ENCODE measurements around the gene CHST13. TPM values are rescaled to one million over a fixed set of nuclear protein-coding genes. Genes with fewer than 3 reads are reported as not detected.

CHST13 gene
- total RNA-seq, 8 experiments from 2014 or later = 0.28 to 1.6 (median 0.40) TPM; not detected in 5

- no peaks in the 10 kb centered on the region for H3K4me1 ChIP-seq (replicated peaks in 1 of 2)
- 56 to 80% (median 71%) methylated on average over 1 to 4 of the region's 9 CpGs; no CpG with 5 or more reads in 6 of the 10 experiments for WGBS, 10 experiments
- no peak for ATAC-seq (replicated peaks in 6 of 8)
- in situ Hi-C loops (cut with MboI; ENCODE audit: low pct_unique_long_range_greater_than_20kb in 2 of 9, low sequenced_read_pairs in 9 of 9, unreplicated experiment in 9 of 9) = no loop called here
- H3K4me3 ChIP-seq = no peak overlapping the region
- no peak overlapping the region for H3K27ac ChIP-seq
Measured at GRCh38 chr3:126537116-126537729, 13.3 kb downstream of the CHST13 start.

DNA sequence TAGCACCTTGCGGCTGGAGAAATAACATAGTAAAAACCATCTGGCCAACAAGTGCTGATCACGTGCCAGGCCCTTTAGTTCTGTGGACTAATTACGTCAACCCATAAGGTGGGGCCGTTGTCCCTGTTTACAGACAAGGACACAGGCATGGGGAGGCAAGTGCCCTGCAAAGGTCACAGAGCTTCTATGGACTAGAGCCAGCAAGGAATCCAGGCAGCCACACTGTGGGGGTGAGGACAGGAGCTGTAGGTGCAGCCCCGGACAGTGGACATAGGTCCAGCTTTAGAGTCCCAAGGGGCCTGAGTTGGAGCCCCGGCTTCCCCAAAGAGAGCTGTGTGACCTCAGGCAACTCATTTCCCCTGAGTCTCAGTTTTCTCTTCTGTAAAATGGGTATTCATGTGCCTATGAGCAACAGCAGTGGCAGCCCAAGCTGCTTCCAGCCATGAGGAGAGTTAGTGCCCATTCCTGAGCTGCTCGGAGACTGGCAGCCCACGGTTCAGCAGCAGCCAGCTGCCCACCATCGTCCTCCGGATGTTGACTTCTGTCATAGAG, 13.9 kb downstream of the CHST13 start:
- ATAC-seq (replicated peaks in 6 of 8) = no peak
- no peaks in the 10 kb centered on the region for H3K4me1 ChIP-seq (replicated peaks in 1 of 2)
- no peak overlapping the region for H3K27ac ChIP-seq
- H3K4me3 ChIP-seq = no peak overlapping the region
- in situ Hi-C loops (cut with MboI; ENCODE audit: low pct_unique_long_range_greater_than_20kb in 2 of 9, low sequenced_read_pairs in 9 of 9, unreplicated experiment in 9 of 9) = no loop called here
- 60 to 100% (median 70%) methylated on average over 1 to 8 of the region's 10 CpGs; no CpG with 5 or more reads in 3 of the 10 experiments for WGBS, 10 experiments

GRCh38 chr3:126538316-126538715, 14.4 kb downstream of the CHST13 start:
- H3K27ac ChIP-seq = no peak overlapping the region
- WGBS, 10 experiments = 40 to 80% (median 61%) methylated on average over 1 to 7 of the region's 9 CpGs; no CpG with 5 or more reads in 5 of the 10 experiments
- H3K4me3 ChIP-seq = no peak overlapping the region
- no peak for ATAC-seq (replicated peaks in 6 of 8)
- in situ Hi-C loops (cut with MboI; ENCODE audit: low pct_unique_long_range_greater_than_20kb in 2 of 9, low sequenced_read_pairs in 9 of 9, unreplicated experiment in 9 of 9) = no loop called here
- H3K4me1 ChIP-seq (replicated peaks in 1 of 2) = no peaks in the 10 kb centered on the region

GRCh38 chr3:126538966-126539365, 15.0 kb downstream of the CHST13 start:
- no peak for ATAC-seq (replicated peaks in 6 of 8)

GRCh38 chr3:126539558-126540250, 15.7 kb downstream of the CHST13 start:
- ATAC-seq (replicated peaks in 6 of 8) = no peak
- Histone ChIP-seq H3K27ac (no peak overlapping the region), H3K4me1 (replicated peaks in 1 of 2) (no peaks in the 10 kb centered on the region), H3K4me3 (no peak overlapping the region)
- 95 to 100% (median 100%) methylated on average over 2 to 10 of the region's 10 CpGs; no CpG with 5 or more reads in 6 of the 10 experiments for WGBS, 10 experiments
- in situ Hi-C loops (cut with MboI; ENCODE audit: low pct_unique_long_range_greater_than_20kb in 2 of 9, low sequenced_read_pairs in 9 of 9, unreplicated experiment in 9 of 9) = no loop called here

More at GRCh38 chr3:126538966-126539365, 15.0 kb downstream of the CHST13 start:
- in situ Hi-C loops (cut with MboI; ENCODE audit: low pct_unique_long_range_greater_than_20kb in 2 of 9, low sequenced_read_pairs in 9 of 9, unreplicated experiment in 9 of 9) = no loop called here
- H3K27ac ChIP-seq = no peak overlapping the region
- H3K4me1 ChIP-seq (replicated peaks in 1 of 2) = no peaks in the 10 kb centered on the region
- WGBS, 10 experiments = 3 to 100% (median 60%) methylated on average over 1 to 5 of the region's 5 CpGs; no CpG with 5 or more reads in 1 of the 10 experiments
- H3K4me3 ChIP-seq = no peak overlapping the region

DNA sequence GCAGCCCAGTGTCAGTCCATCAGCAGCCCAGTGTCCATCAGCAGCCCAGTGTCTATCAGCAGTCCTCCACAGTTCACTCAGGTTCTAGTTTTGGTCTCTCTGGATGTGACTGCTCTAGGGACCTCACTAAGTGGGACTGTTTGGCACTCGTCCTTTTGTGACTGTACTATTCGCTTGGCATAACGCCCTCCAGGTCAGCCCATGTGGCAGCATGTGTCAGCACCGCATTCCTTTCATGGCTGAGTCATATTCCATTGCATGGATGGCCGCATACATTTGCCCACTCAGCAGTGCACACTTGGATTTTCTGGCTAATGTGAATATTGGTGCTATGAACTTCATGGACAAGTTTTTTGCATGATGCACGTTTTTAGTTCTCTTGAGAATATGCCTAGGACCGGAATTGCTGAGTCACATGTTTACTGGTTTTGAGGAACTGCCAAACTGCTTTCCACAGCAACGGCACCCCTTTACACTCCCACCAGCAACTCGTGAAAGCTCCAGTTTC, 16.4 kb downstream of the CHST13 start:
- WGBS, 10 experiments = 0 to 82% (median 60%) methylated on average over 3 to 9 of the region's 9 CpGs
- Histone ChIP-seq H3K4me1 (replicated peaks in 1 of 2) (no peaks in the 10 kb centered on the region), H3K4me3 (no peak overlapping the region), H3K27ac (no peak overlapping the region)
- ATAC-seq (replicated peaks in 6 of 8) = peak; percentile 42 to 96 (median 64)
- in situ Hi-C loops (cut with MboI; ENCODE audit: low pct_unique_long_range_greater_than_20kb in 2 of 9, low sequenced_read_pairs in 9 of 9, unreplicated experiment in 9 of 9) = no loop called here

- peak in 1 of 8 experiments; percentile 16 for ATAC-seq (replicated peaks in 6 of 8)
- no peaks in the 10 kb centered on the region for H3K4me1 ChIP-seq (replicated peaks in 1 of 2)
- H3K4me3 ChIP-seq = no peak overlapping the region
- no peak overlapping the region for H3K27ac ChIP-seq
- WGBS, 10 experiments = 30 to 80% (median 57%) methylated on average over 1 to 15 of the region's 24 CpGs; no CpG with 5 or more reads in 4 of the 10 experiments
- in situ Hi-C loops (cut with MboI; ENCODE audit: low pct_unique_long_range_greater_than_20kb in 2 of 9, low sequenced_read_pairs in 9 of 9, unreplicated experiment in 9 of 9) = no loop called here
Measured at GRCh38 chr3:126540951-126541627, 17.1 kb downstream of the CHST13 start.

DNA sequence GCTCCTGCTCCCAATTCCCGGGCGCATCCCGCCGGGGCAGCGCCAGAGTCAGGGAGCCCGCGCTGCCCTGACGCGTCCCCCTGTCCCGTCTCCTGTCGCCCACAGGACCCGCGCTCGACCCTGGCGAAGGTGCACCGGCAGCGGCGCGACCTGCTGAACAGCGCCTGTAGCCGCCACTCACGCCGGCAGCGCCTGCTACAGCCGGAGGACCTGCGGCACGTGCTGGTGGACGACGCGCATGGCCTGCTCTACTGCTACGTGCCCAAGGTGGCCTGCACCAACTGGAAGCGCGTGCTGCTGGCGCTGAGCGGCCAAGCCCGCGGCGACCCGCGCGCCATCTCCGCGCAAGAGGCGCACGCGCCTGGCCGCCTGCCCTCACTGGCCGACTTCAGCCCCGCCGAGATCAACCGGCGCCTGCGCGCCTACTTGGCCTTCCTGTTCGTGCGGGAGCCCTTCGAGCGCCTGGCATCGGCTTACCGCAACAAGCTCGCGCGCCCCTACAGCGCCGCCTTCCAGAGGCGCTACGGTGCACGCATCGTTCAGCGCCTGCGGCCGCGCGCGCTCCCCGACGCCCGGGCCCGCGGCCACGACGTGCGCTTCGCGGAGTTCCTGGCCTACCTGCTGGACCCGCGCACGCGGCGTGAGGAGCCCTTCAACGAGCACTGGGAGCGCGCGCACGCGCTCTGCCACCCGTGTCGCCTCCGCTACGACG, 17.8 kb downstream of the CHST13 start:
- H3K27ac ChIP-seq = no peak overlapping the region
- in situ Hi-C loops (cut with MboI; ENCODE audit: low pct_unique_long_range_greater_than_20kb in 2 of 9, low sequenced_read_pairs in 9 of 9, unreplicated experiment in 9 of 9) = no loop called here
- WGBS, 10 experiments = 43 to 95% (median 86%) methylated on average over 4 to 63 of the region's 101 CpGs; no CpG with 5 or more reads in 3 of the 10 experiments
- H3K4me3 ChIP-seq = no peak overlapping the region
- H3K4me1 ChIP-seq (replicated peaks in 1 of 2) = no peaks in the 10 kb centered on the region
- peak in 2 of 8 experiments; percentile 40 to 52 for ATAC-seq (replicated peaks in 6 of 8)

- Histone ChIP-seq H3K4me3 (no peak overlapping the region), H3K27ac (no peak overlapping the region), H3K4me1 (replicated peaks in 1 of 2) (no peaks in the 10 kb centered on the region)
- WGBS, 10 experiments = 60 to 100% (median 90%) methylated on average over 2 to 28 of the region's 57 CpGs; no CpG with 5 or more reads in 5 of the 10 experiments
- in situ Hi-C loops (cut with MboI; ENCODE audit: low pct_unique_long_range_greater_than_20kb in 2 of 9, low sequenced_read_pairs in 9 of 9, unreplicated experiment in 9 of 9) = no loop called here
- ATAC-seq (replicated peaks in 6 of 8) = no peak
Measured at GRCh38 chr3:126542340-126543241, 18.6 kb downstream of the CHST13 start.

DNA sequence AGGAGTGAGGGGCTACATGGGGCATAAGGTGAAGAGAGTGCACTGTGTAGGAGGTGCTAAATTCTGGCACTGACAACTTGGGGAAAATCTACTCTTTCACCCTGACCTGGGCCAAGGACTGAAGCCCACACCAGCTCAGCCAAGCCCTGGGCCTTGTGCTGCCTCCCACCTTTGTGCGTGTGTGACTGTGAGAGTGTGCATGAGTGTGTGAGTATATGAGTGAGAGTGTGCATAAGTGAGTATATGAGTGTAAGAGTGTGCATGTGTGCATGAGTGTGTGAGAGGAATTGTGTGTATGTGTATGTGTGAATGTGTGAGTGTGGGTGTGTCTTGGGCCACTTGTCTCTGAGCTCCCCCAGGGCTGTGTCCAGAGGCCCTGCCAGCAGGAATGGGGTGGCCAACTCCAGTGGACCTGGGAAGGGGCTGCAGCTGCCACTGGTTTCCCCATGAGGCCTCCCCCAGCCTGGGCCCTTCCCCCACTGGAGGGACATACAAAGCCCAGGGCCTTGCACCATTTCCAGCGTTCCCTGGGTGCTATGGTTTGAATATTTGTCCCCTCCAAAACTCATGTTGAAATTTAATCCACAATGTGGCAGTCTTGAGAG, 19.6 kb downstream of the CHST13 start:
- no peak for ATAC-seq (replicated peaks in 6 of 8)
- Histone ChIP-seq H3K4me1 (replicated peaks in 1 of 2) (no peaks in the 10 kb centered on the region), H3K27ac (no peak overlapping the region), H3K4me3 (no peak overlapping the region)
- in situ Hi-C loops (cut with MboI; ENCODE audit: low pct_unique_long_range_greater_than_20kb in 2 of 9, low sequenced_read_pairs in 9 of 9, unreplicated experiment in 9 of 9) = no loop called here
- WGBS, 10 experiments = 67 to 80% methylated on average over 1 to 2 of the region's 2 CpGs; no CpG with 5 or more reads in 8 of the 10 experiments

GRCh38 chr3:126544596-126545281, 20.8 kb downstream of the CHST13 start:
- H3K27ac ChIP-seq = no peak overlapping the region
- 74 to 100% (median 93%) methylated on average over 2 to 4 of the region's 7 CpGs; no CpG with 5 or more reads in 7 of the 10 experiments for WGBS, 10 experiments
- H3K4me1 ChIP-seq (replicated peaks in 1 of 2) = peaks cover 0 to 6% of the 10 kb centered on the region in 2 donors
- in situ Hi-C loops (cut with MboI; ENCODE audit: low pct_unique_long_range_greater_than_20kb in 2 of 9, low sequenced_read_pairs in 9 of 9, unreplicated experiment in 9 of 9) = no loop called here
- no peak overlapping the region for H3K4me3 ChIP-seq
- ATAC-seq (replicated peaks in 6 of 8) = no peak

Data from motor neuron (in vitro differentiated cells).